Aorta (tissue), 5 donors: ENCODE data around the gene SRRM4. TPM values are rescaled to one million over a fixed set of nuclear protein-coding genes. Genes with fewer than 3 reads are reported as not detected.
"Not testable (repeated sequence)": the region's sequence is repeated elsewhere in the genome, so short reads cannot be mapped to it uniquely, and the experiment has no call there.

Source experiments
- ATAC-seq: fragments of 200-7000 bp; cut with Tn5 transposase; one replicate; pipeline ENCODE4 v1.9.1; 2022; ENCODE audit warnings: moderate library complexity; ENCODE audit not compliant: low FRiP score
- DNase-seq, 2 donors: peaks; one replicate each; pipeline ENCODE4 v3.0.0-alpha.2; 2020
- H3K27ac ChIP-seq, 2 donors: one replicate each; pipeline ENCODE4 v1.5.1; 2013; ENCODE audit warnings: low read length in 2 of 2, mild to moderate bottlenecking in 2 of 2, moderate library complexity in 2 of 2, control low read depth in 1 of 2, inconsistent platforms in 1 of 2, low read depth in 1 of 2
- H3K27me3 ChIP-seq, 2 donors: one replicate each; pipeline ENCODE4 v1.6.1; 2013; ENCODE audit warnings: control low read depth in 1 of 2, low read length in 1 of 2, mild to moderate bottlenecking in 1 of 2, moderate library complexity in 1 of 2; ENCODE audit not compliant: insufficient read depth in 2 of 2, control insufficient read depth in 1 of 2
- H3K36me3 ChIP-seq, 2 donors: one replicate each; pipeline ENCODE4 v1.6.1; 2013; ENCODE audit warnings: control low read depth in 1 of 2, low read length in 1 of 2, mild to moderate bottlenecking in 1 of 2; ENCODE audit not compliant: insufficient read depth in 2 of 2, control insufficient read depth in 1 of 2
- H3K4me1 ChIP-seq, 2 donors: one replicate each; pipeline ENCODE4 v1.6.1; 2013; ENCODE audit warnings: low read length in 2 of 2, control low read depth in 1 of 2, mild to moderate bottlenecking in 1 of 2, moderate library complexity in 1 of 2; ENCODE audit not compliant: insufficient read depth in 2 of 2, control insufficient read depth in 1 of 2
- H3K4me3 ChIP-seq, 2 donors: one replicate each; pipeline ENCODE4 v1.5.1; 2013; ENCODE audit warnings: low read length in 2 of 2, control low read depth in 1 of 2, mild to moderate bottlenecking in 1 of 2
- H3K9me3 ChIP-seq: one replicate; pipeline ENCODE4 v1.6.1; 2013; ENCODE audit warnings: mild to moderate bottlenecking, low read length; ENCODE audit not compliant: control insufficient read depth
- WGBS, 2 donors: extraction: QIAGEN DNeasy Blood & Tissue Kit; methylation state at CpG; one replicate each; pipeline ENCODE4 v1.1.7; 2013; 5-methylcytosine and 5-hydroxymethylcytosine counted together
- intact Hi-C, 2 donors: fragments of 100-400 bp; cut with DNase I; formaldehyde crosslinking; loops; one replicate each; pipeline versions ENCODE4 v1.14.2 to v1.15.0; 2022
- polyA plus RNA-seq, 2 donors: library from polyadenylated mRNA; stranded (reverse); fragments of 200-250 nt; gene quantifications; one replicate each; pipeline ENCODE4 v1.2.3, GENCODE V29; 2013
- total RNA-seq, 2 donors: library from RNA; stranded (reverse); fragmentation: NEBNext Ultra II Directional; extraction: Animal tissue kit (Norgen Biotek cat#: 25700); gene quantifications; one replicate each; pipeline ENCODE4 v1.2.1, GENCODE V29; 2021
- donor health status: healthy with polysubstance abuse.
- donor health status: Bipolar disorder and iron deficiency.
- donor health status: DM: no; HTN: no; CAD: no.
- donor health status: DM: no; HTN: no; CAD: no.
- donor health status: DM: yes; HTN: yes; CAD: no.

SRRM4 gene
- total and polyA plus RNA-seq, 4 donors: 0.13 to 0.88 (median 0.25) TPM

DNA sequence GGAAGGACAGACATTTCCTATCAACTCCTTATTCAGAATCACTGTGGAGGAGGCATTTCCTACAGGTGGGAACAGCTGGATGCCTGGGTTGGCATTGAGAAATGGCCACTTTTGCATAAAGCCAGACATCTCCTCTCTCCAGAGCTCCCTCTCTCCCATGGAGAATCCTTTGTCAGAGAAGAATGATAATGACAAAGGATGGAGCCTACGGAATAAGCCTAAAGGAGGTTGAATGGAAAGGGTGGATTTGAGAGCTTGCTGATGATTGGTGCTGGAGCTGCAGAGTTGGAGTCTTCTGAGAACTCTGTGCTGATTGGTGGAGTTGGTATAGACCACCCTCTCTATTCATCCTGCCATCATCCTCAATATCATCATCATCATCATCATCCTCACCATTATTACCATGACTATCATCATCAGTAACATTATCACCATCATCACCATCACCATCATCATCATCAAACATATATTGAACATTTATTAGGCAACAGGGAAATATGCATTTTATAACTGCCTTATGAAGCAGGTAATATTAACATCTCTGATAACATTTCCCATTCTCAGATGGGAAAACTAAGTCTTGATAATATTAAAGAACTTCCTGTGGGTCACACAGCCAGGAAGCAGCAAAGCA is 108.2 kb downstream of the SRRM4 start:
- 38% methylated on average over 1 of the region's 1 CpG for WGBS, 2 donors
- peaks cover 0 to 1% of the 10 kb centered on the region in 2 donors for H3K27me3 ChIP-seq

DNA sequence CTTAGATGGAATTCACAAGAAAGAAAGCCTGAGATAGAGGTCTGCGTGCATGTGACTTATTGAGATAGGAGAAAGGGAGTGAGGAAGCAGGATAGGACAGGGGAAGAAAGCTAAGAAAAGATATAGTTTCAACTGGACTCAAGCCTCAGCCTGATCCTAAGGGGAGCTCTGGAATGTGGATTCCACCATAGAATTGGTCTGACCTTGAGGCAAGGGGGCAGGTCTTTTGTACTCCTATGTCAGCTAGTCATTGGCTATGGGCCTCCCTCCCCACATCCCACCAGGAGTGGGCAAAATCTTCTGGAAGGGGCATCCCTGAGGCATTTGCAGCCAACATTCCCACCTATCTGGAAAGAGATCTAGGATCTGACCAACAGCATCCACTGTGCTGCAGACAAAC is 108.9 kb downstream of the SRRM4 start:
- ATAC-seq (no peak), DNase-seq (no peak)
- Histone ChIP-seq H3K27ac (no peak overlapping the region), H3K9me3 (no peaks in the 10 kb centered on the region), H3K4me3 (no peak overlapping the region), H3K27me3 (peaks cover 0 to 2% of the 10 kb centered on the region in 2 donors), H3K36me3 (no peaks in the 10 kb centered on the region), H3K4me1 (no peaks in the 10 kb centered on the region)
- 84 to 91% methylated on average over 1 of the region's 1 CpG for WGBS, 2 donors
- intact Hi-C loops: no loop called here

More for the DNA sequence above, 108.2 kb downstream of the SRRM4 start:
- H3K9me3 ChIP-seq: no peaks in the 10 kb centered on the region
- no peaks in the 10 kb centered on the region for H3K36me3 ChIP-seq
- DNase-seq (no peak), ATAC-seq (no peak)
- intact Hi-C loops: no loop called here
- H3K4me3 ChIP-seq: no peak overlapping the region
- no peaks in the 10 kb centered on the region for H3K4me1 ChIP-seq
- H3K27ac ChIP-seq: no peak overlapping the region

DNA sequence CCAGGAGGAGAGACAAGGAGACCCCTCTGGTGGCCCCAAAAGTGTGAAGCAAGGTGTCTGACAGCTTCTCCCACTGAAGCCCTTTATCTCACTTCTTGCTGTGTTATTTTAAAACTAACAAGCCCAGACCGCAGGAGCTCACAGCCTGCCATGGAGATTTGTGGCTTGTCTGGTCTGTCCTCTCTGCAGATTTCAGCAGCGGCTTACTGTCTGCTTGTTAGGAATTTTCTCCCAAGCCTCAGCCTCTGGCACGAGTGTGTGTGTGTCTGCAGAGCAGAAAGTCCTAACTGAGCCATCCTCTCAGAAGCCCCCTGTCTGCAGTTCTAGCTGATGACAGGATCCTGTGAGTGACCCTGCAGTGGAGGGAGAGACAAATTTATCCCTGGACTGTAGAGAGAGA is 109.5 kb downstream of the SRRM4 start:
- DNase-seq (no peak), ATAC-seq (no peak)
- WGBS, 2 donors: 9 to 10% methylated on average over 3 of the region's 3 CpGs
- Histone ChIP-seq H3K27me3 (peaks cover 2% of the 10 kb centered on the region in 2 donors), H3K4me3 (no peak overlapping the region), H3K9me3 (no peaks in the 10 kb centered on the region), H3K36me3 (no peaks in the 10 kb centered on the region), H3K4me1 (no peaks in the 10 kb centered on the region), H3K27ac (no peak overlapping the region)
- intact Hi-C loops: no loop called here

- Histone ChIP-seq H3K9me3 (peaks cover 12% of the 10 kb centered on the region), H3K27me3 (peaks cover 2 to 8% of the 10 kb centered on the region in 2 donors), H3K4me3 (no peak overlapping the region), H3K36me3 (no peaks in the 10 kb centered on the region), H3K27ac (no peak overlapping the region), H3K4me1 (no peaks in the 10 kb centered on the region)
- DNase-seq: no peak
- WGBS, 2 donors: 28 to 37% methylated on average over 11 of the region's 11 CpGs
- intact Hi-C loops: no loop called here
- no peak for ATAC-seq
Observed at GRCh38 chr12:119096429-119097202, 115.3 kb downstream of the SRRM4 start.

GRCh38 chr12:119100933-119101332 is 119.6 kb downstream of the SRRM4 start:
- 42 to 54% methylated on average over 3 of the region's 3 CpGs for WGBS, 2 donors
- Histone ChIP-seq H3K4me3 (no peak overlapping the region), H3K4me1 (no peaks in the 10 kb centered on the region), H3K27ac (no peak overlapping the region), H3K36me3 (no peaks in the 10 kb centered on the region), H3K27me3 (peaks cover 0 to 6% of the 10 kb centered on the region in 2 donors), H3K9me3 (peaks cover 12% of the 10 kb centered on the region)
- DNase-seq (no peak), ATAC-seq (no peak)
- intact Hi-C loops: no loop called here

DNA sequence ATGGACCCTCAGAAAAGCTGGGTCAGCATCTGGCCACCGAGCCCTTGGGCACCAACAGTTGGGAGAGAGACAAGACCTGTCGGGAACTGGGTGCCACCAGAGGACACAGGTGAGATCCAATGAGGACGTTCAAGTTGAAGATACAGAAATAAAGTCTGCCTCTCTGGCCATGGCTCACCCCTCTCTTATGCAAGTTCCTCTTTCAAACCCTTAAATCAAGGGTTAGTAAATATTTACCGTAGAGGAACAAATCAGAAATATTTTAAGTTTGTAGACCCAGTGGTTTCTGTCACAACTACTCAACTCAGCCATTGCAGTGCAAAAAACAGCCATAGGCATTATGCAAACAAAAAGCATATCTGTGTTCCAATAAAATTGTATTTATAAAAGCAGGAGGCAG is 120.9 kb downstream of the SRRM4 start:
- Histone ChIP-seq H3K27ac (no peak overlapping the region), H3K9me3 (peaks cover 10% of the 10 kb centered on the region), H3K36me3 (no peaks in the 10 kb centered on the region), H3K4me3 (no peak overlapping the region), H3K4me1 (no peaks in the 10 kb centered on the region), H3K27me3 (peaks cover 0 to 6% of the 10 kb centered on the region in 2 donors)
- DNase-seq: no peak
- no peak for ATAC-seq
- intact Hi-C loops: no loop called here
- 73 to 82% methylated on average over 4 of the region's 4 CpGs for WGBS, 2 donors

- WGBS, 2 donors: 85 to 92% methylated on average over 1 of the region's 1 CpG
- ATAC-seq (no peak), DNase-seq (no peak)
- H3K27ac ChIP-seq: no peak overlapping the region
- H3K4me1 ChIP-seq: no peaks in the 10 kb centered on the region
- no peaks in the 10 kb centered on the region for H3K36me3 ChIP-seq
- intact Hi-C loops: no loop called here
- peaks cover 0 to 6% of the 10 kb centered on the region in 2 donors for H3K27me3 ChIP-seq
- H3K4me3 ChIP-seq: no peak overlapping the region
- peaks cover 10% of the 10 kb centered on the region for H3K9me3 ChIP-seq
Observed at GRCh38 chr12:119102714-119103113, 121.4 kb downstream of the SRRM4 start.

DNA sequence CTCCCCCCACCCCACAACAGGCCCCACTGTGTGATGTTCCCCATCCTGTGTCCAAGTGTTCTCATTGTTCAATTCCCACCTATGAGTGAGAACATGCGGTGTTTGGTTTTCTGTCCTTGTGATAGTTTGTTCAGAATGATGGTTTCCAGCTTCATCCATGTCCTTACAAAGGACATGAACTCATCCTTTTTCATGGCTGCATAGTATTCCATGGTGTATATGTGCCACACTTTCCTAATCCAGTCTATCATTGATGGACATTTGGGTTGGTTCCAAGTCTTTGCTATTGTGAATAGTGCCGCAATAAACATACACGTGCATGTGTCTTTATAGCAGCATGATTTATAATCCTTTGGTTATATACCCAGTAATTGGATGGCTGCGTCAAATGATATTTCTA is 123.6 kb downstream of the SRRM4 start:
- H3K36me3 ChIP-seq, intact Hi-C loops, H3K27me3 ChIP-seq, ATAC-seq, DNase-seq, H3K4me1 ChIP-seq, H3K4me3 ChIP-seq, H3K27ac ChIP-seq, H3K9me3 ChIP-seq: not testable (repeated sequence)
- 96 to 97% methylated on average over 4 of the region's 4 CpGs for WGBS, 2 donors

DNA sequence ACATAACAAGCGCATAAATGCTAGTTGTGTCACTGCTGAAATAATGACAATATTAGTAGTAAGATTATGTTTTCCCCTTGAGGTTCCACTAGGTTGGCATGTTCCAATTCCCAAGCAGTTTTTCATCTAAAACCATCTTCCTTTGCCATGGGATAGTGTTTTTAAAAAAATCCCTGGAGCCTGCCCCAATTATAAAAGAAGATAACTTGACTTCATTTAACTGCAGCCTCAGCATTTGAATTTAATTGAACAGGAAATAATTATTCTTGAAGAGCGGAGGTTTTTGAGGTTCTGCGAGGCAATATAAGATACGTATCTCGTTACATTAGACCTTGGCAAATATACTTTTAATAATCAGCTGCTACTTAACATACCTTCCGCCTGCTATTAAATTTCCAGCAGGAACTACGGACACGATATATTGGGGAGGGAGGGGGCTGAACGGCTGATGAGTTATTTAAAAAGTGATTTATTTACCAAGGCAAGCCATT is 132.2 kb downstream of the SRRM4 start:
- intact Hi-C loops: loop anchor here in 1 of 2 donors (10.0 kb wide), 1 partner anchor 71 kb away; no protein-coding TSS in a partner anchor
- Histone ChIP-seq H3K4me3 (no peak overlapping the region), H3K27me3 (no peaks in the 10 kb centered on the region), H3K4me1 (no peaks in the 10 kb centered on the region), H3K9me3 (no peaks in the 10 kb centered on the region), H3K27ac (no peak overlapping the region), H3K36me3 (no peaks in the 10 kb centered on the region)
- ATAC-seq (no peak), DNase-seq (no peak)
- 76 to 77% methylated on average over 9 of the region's 9 CpGs for WGBS, 2 donors
